Measurements from ENCODE around the gene HNF4A.

GRCh38 chr20:44360221-44360620, 4.7 kb downstream of the HNF4A start:
- TF ChIP-seq PATZ1 (tag by site-specific recombination; IDR thresholded peaks at IDR 0.05): no peak
- no peak for TF ChIP-seq ZNF518A (tag by site-specific recombination; conservative IDR thresholded peaks at IDR 0.05; ENCODE audit: low read depth)
- no peak for TF ChIP-seq CTCF (tag by site-specific recombination; IDR thresholded peaks at IDR 0.05)
